Heart left ventricle (tissue), 16 donors: ENCODE data around the gene PCGF2. TPM values are rescaled to one million over a fixed set of nuclear protein-coding genes. Genes with fewer than 3 reads are reported as not detected.
"Not testable (repeated sequence)": the region's sequence is repeated elsewhere in the genome, so short reads cannot be mapped to it uniquely, and the experiment has no call there.

Experiments used
- ATAC-seq, 4 donors: fragments of 200-7000 bp; cut with Tn5 transposase; one replicate each; pipeline ENCODE4 v1.9.1; 2020 to 2022; ENCODE audit warnings: moderate library complexity in 4 of 4, mild to moderate bottlenecking in 3 of 4, moderate number of reproducible peaks in 1 of 4
- DNase-seq, 5 donors: peaks; one replicate each; pipeline ENCODE4 v3.0.0-alpha.2; 2020
- H3K27ac ChIP-seq, 12 donors: fragments of 200-600 bp; sonication (generic) in 4 of 12; one replicate each; pipeline versions ENCODE4 v1.5.0 to v1.8.0; 2016 to 2022; ENCODE audit warnings: mild to moderate bottlenecking in 2 of 12
- H3K27me3 ChIP-seq, 9 donors: fragments of 200-600 bp; sonication (generic) in 2 of 9; one replicate each; pipeline versions ENCODE4 v1.5.1 to v1.8.0; 2016 to 2022; ENCODE audit warnings: mild to moderate bottlenecking in 3 of 9
- H3K36me3 ChIP-seq, 9 donors: fragments of 200-600 bp; sonication (generic) in 2 of 9; one replicate each; pipeline versions ENCODE4 v1.5.0 to v1.8.0; 2018 to 2022; ENCODE audit warnings: mild to moderate bottlenecking in 2 of 9
- H3K4me1 ChIP-seq, 12 donors: fragments of 200-600 bp; sonication (generic) in 4 of 12; one replicate each; pipeline versions ENCODE4 v1.5.0 to v1.8.0; 2016 to 2022; ENCODE audit warnings: mild to moderate bottlenecking in 3 of 12
- H3K4me3 ChIP-seq, 12 donors: fragments of 200-600 bp; sonication (generic) in 4 of 12; one replicate each; pipeline versions ENCODE4 v1.5.0 to v1.8.0; 2017 to 2022; ENCODE audit warnings: mild to moderate bottlenecking in 9 of 12, moderate library complexity in 4 of 12
- H3K9me3 ChIP-seq, 12 donors: fragments of 200-600 bp; sonication (generic) in 4 of 12; one replicate each; pipeline versions ENCODE4 v1.5.0 to v1.8.0; 2016 to 2022; ENCODE audit warnings: mild to moderate bottlenecking in 1 of 12
- POLR2A ChIP-seq, 2 donors: fragments of 450-650 bp; IDR thresholded peaks; one replicate each; pipeline ENCODE4 v1.6.1; 2017; ENCODE audit warnings: antibody characterized with exemption in 2 of 2, mild to moderate bottlenecking in 2 of 2, moderate library complexity in 2 of 2
- WGBS, 4 donors: extraction: QIAGEN DNeasy Blood & Tissue Kit in 2 of 4; methylation state at CpG; one replicate each; pipeline versions ENCODE4 v1.1.5 to v1.1.7; 2013 to 2018; 5-methylcytosine and 5-hydroxymethylcytosine counted together
- intact Hi-C, 10 donors: fragments of 100-400 bp; cut with DNase I; formaldehyde crosslinking; loops; one replicate each; pipeline versions ENCODE4 v1.11.1 to v1.14.2; 2022
- polyA plus RNA-seq, 2 donors: library from polyadenylated mRNA; stranded (reverse); fragments of 200-250 nt; gene quantifications; one replicate each; pipeline ENCODE4 v1.2.3, GENCODE V29; 2013
- total RNA-seq, 9 donors: library from RNA; depleted of rRNA in 2 of 9; stranded (reverse); fragments of >200 nt in 2 of 9; fragmentation: NEBNext Ultra II Directional in 3 of 9; extraction: Animal tissue kit (Norgen Biotek cat#: 25700) in 3 of 9; gene quantifications; one replicate each; pipeline versions ENCODE4 v1.1.0 to v1.2.4, GENCODE V29; 2016 to 2023
- TF ChIP-seq, protein P1 (sequence below), 12 donors: fragments of 200-600 bp; sonication (generic) in 4 of 12; IDR thresholded peaks; one replicate each; pipeline versions ENCODE4 v1.5.0 to v1.8.0; 2018 to 2022; ENCODE audit warnings: antibody characterized with exemption in 12 of 12, mild to moderate bottlenecking in 5 of 12
- donor health status: ischemic (EF 13 %, LVEDD 7.1; RV severe dilation, severe dysfunction).
- donor health status: healthy with polysubstance abuse.
- donor health status: DM: no; HTN: yes; CAD: no.
- donor health status: DM: no; HTN: no; CAD: no.
- donor health status: ischemic (EF 25% LVEDD 6.9; RV normal size, moderate dysfunction).
- donor health status: ischemic (EF 25% LVEDD 5.7; RV mildly dilated, moderate dysfunction).
- donor health status: healthy.
- donor health status: DM: yes; HTN: yes; CAD: no.
- donor health status: ischemic (EF 35%, LVEDD 5.7; RV mildly dilated, moderate dysfunction).
- donor health status: nonischemic (EF 11% LVEDD 7.7; RV severe dilation, severe dysfunction).
- donor health status: DM: yes; HTN: yes; CAD: no.
- donor health status: PGD.
- donor health status: ischemic (EF 29% LVEDD 5.4; RV normal size, mild dysfunction).
- donor health status: nonischemic (EF 23%, LVEDD 6.1; RV moderate dilation, normal function).

The PCGF2 gene
- total and polyA plus RNA-seq, 11 donors = 3.8 to 33.6 (median 21.9) TPM

- intact Hi-C loops = no loop called here
- ATAC-seq = no peak
- no peak overlapping the region for H3K4me3 ChIP-seq
- peaks cover 0 to 22% (median 9%) of the 10 kb centered on the region in 12 donors for H3K4me1 ChIP-seq
- no peak for TF ChIP-seq POLR2A (IDR thresholded peaks at IDR 0.05)
- TF ChIP-seq, protein P1, sequence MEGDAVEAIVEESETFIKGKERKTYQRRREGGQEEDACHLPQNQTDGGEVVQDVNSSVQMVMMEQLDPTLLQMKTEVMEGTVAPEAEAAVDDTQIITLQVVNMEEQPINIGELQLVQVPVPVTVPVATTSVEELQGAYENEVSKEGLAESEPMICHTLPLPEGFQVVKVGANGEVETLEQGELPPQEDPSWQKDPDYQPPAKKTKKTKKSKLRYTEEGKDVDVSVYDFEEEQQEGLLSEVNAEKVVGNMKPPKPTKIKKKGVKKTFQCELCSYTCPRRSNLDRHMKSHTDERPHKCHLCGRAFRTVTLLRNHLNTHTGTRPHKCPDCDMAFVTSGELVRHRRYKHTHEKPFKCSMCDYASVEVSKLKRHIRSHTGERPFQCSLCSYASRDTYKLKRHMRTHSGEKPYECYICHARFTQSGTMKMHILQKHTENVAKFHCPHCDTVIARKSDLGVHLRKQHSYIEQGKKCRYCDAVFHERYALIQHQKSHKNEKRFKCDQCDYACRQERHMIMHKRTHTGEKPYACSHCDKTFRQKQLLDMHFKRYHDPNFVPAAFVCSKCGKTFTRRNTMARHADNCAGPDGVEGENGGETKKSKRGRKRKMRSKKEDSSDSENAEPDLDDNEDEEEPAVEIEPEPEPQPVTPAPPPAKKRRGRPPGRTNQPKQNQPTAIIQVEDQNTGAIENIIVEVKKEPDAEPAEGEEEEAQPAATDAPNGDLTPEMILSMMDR (IDR thresholded peaks at IDR 0.05) = no peak
- no peak overlapping the region for H3K27ac ChIP-seq
- no peaks in the 10 kb centered on the region for H3K27me3 ChIP-seq
- peaks cover 0 to 48% (median 36%) of the 10 kb centered on the region in 9 donors for H3K36me3 ChIP-seq
- DNase-seq = no peak
- WGBS, 4 donors = 0 to 19% (median 8%) methylated on average over 1 of the region's 1 CpG
- H3K9me3 ChIP-seq = no peaks in the 10 kb centered on the region
These were observed 41.0 kb upstream of the PCGF2 start for GRCh38 chr17:38789185-38789584.

GRCh38 chr17:38787999-38788398 lies 39.9 kb upstream of the PCGF2 start:
- intact Hi-C loops, DNase-seq, H3K27me3 ChIP-seq, H3K9me3 ChIP-seq, H3K4me3 ChIP-seq, H3K27ac ChIP-seq, ATAC-seq: not testable (repeated sequence)
- H3K4me1 ChIP-seq = peaks cover 0 to 22% (median 9%) of the 10 kb centered on the region in 12 donors
- H3K36me3 ChIP-seq = peaks cover 0 to 55% (median 44%) of the 10 kb centered on the region in 9 donors
- WGBS, 4 donors = 90 to 97% (median 95%) methylated on average over 4 of the region's 4 CpGs

- Histone ChIP-seq H3K27ac (no peak overlapping the region), H3K4me3 (no peak overlapping the region), H3K4me1 (peaks cover 0 to 22% (median 9%) of the 10 kb centered on the region in 12 donors), H3K9me3 (no peaks in the 10 kb centered on the region), H3K36me3 (peaks cover 0 to 61% (median 54%) of the 10 kb centered on the region in 9 donors), H3K27me3 (no peaks in the 10 kb centered on the region)
- no peak for ATAC-seq
- DNase-seq = no peak
- intact Hi-C loops = no loop called here
- WGBS, 4 donors = 79 to 100% (median 84%) methylated on average over 3 to 6 of the region's 6 CpGs
- TF ChIP-seq, protein P1 (IDR thresholded peaks at IDR 0.05) = no peak
- TF ChIP-seq POLR2A (IDR thresholded peaks at IDR 0.05) = no peak
These were observed 38.2 kb upstream of the PCGF2 start for GRCh38 chr17:38786372-38786771.

- intact Hi-C loops = no loop called here
- peaks cover 3 to 90% (median 86%) of the 10 kb centered on the region in 9 donors for H3K36me3 ChIP-seq
- H3K4me3 ChIP-seq = no peak overlapping the region
- H3K9me3 ChIP-seq = no peaks in the 10 kb centered on the region
- no peaks in the 10 kb centered on the region for H3K4me1 ChIP-seq
- TF ChIP-seq, protein P1 (IDR thresholded peaks at IDR 0.05) = no peak
- TF ChIP-seq POLR2A (IDR thresholded peaks at IDR 0.05) = no peak
- DNase-seq (no peak), ATAC-seq (no peak)
- no peaks in the 10 kb centered on the region for H3K27me3 ChIP-seq
- 90 to 97% (median 93%) methylated on average over 3 of the region's 3 CpGs for WGBS, 4 donors
- no peak overlapping the region for H3K27ac ChIP-seq
These were observed 35.1 kb upstream of the PCGF2 start for GRCh38 chr17:38783227-38783626.
